Iris pigment epithelial cell (primary cell): Measurements from ENCODE around the gene ACSM2A.
"Not testable (repeated sequence)": the region's sequence is repeated elsewhere in the genome, so short reads cannot be mapped to it uniquely, and the experiment has no call there.

Experiments used
- DNase-seq: peaks from one replicate; pipeline ENCODE4 v3.0.0-alpha.2; 2011; ENCODE audit warnings: low read depth

Gene ACSM2A

DNA sequence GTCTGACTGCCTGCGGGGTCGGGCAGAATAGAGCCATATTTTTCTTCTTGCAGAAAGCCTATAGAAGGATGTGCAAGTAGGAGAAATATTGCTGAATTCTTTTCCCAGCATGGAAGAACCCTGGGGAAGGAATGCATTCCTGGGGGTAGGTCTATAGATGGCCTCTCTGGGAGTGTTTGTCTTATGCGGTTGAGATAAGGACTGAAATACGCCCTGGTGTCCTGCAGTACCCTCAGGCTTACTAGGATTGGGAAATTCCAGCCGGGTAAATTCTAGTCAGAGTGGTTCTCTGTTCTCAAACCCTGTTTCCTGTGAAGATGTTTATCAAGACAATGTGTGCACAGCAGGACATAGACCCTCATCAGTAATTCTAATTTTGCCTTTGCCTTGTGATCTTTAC is 2.3 kb downstream of the ACSM2A start:
- DNase-seq, result not testable (repeated sequence)

DNA sequence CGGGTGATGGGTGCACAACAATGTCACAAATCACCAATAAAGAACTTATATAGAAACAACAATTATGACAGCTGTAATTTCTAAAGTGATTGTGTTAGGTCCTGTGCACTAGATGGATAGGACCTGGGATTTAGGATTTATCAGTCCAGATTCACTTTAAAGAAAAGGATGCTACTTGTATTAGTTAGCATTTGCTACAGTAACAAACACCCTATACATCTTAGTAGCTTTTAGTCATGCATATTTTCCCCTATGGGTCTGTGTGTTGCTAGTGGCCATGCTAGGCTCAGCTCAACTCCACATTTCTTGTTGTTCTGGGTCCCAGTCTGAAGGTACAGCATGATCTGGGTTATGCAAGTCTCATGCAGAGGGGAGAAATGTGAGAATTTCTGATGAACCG is 7.9 kb downstream of the ACSM2A start:
- DNase-seq, result not testable (repeated sequence)

DNA sequence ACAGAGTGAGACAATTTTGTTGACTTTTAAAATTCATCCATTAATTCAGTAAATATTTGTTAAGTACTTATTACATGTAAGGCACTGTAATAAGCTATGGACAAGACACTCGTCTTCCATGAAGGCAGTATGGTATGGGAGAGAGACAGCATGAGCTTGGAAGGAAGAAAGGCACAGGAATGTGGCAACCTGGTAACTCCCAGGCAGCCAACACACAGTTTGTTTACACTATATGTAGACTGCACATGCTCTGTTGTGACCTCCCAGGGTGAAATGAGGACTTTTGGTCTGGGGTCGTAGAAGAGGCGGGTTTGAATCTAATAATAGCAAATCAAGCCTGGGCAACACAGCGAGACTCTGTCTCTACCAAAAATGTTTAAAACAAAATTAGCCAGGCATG is 9.0 kb downstream of the ACSM2A start:
- DNase-seq, result not testable (repeated sequence)

DNA sequence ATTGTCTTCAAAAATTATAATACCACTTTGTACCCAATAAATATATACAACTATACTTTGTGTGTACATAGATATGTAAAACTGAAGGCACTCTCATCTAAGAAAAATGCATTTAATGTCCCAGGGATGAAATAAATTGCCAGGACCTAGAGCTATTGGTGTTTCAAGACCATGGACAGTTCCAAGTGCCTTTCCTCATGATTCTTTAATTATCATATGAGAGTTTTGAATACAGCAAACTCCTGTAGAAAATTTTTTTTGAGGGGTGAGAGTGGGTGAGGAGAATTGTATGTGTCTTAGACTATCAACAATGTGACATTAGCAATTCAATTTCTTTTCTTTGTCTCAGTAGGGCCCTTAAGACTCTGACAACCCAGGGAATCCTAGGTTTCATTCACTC is 17.6 kb downstream of the ACSM2A start:
- not testable (repeated sequence) for DNase-seq

DNA sequence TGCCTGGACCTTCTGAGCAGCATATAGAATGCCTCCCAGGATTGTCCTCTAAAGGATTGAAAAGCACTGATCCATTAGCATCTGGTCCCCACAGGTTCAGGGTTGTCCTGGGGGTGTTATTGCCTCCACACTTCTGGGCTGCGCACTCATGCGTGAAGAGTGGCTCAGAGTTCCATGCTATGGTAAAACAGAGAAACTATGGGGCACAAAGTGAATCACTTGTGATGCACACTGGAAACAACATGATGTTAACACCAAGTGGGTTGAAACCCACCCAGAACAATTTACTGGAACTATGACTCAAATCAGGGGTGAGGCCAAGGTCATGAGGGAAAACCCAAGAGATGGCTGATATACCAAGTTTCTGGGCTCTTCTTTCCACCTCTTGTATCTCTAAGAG is 18.6 kb downstream of the ACSM2A start:
- DNase-seq, result not testable (repeated sequence)

DNA sequence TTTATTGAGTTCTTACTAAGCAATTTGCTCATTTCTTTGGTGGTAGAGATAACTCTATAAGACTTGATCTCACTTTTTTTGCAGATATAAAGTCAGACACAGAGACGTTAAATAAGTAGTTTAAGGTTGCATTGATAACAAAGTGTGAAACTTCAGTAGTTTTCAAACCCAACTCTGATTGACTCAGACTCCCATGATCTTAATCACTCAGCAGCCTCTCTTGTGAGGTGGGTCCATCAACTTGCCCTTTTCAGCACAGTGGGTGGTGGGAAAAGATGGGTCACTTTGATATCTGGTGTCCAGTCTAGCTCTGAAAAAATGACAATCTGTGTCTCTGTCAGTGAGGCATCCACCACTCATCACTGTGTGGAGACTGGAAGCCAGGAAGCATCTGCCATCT is 19.4 kb downstream of the ACSM2A start:
- DNase-seq, result not testable (repeated sequence)

DNA sequence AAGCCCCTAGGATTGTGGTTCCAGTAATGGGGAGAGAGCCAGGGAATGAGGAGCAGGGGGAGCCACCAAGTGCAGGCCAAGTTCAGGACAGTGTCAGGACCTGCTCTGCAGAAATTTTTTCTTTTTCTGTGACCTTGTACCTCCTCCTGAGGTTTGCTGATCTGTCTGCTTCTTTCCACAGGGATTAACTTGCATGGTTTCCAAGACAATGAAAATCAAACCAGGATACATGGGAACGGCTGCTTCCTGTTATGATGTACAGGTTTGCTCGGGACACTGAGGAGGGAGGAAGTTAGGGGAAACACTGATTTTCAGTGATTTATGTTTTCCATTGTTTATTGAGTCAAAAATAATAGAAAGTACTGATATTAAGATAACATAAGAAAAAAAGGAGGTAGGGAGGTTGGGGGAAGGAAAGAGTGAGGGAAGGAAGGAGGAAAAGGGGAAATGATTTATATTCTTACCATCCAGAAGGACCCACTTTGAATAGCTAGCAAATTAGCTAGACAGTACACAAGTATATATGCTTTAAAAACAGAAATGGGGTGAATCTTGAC is 25.9 kb downstream of the ACSM2A start:
- DNase-seq, result not testable (repeated sequence)

DNA sequence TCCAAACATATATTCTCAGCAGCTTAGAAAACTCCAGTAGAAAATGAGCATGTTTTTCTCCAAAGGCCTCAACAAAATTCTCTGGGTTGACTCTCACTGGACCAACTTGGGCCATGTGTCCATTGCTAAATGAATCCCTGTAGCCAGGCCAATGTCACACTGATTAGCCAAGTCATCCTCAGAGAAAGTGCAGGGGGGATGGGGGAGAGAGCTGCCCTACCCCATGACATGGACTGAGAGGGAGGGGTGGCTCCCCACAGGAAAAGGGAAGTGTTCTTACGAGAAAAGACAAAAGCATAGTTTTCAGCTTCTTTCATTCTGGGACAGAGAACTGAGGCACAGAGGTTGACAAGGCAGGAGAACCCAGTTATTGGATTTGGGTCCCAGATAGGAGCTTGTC is 32.7 kb downstream of the ACSM2A start:
- DNase-seq, result not testable (repeated sequence)

DNA sequence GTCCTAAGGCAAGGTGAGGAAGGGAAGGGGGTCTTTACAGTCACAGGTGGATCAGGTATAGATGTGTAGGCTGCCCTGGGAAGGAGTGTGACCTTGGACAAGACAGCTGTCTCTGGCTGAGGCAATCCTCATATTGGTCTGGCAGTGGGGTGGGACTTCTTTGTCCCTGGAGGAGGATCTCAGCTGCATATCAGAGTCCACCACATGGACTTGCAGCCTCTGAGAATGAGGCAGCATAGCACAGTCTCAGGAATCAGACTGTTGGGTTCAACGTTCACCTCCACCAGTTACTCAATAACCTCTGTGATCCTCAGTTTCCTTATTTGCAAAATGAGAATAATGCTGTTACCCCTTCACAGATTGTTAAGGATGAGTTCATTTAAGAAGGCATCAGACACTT is 33.4 kb downstream of the ACSM2A start:
- no peak for DNase-seq

DNA sequence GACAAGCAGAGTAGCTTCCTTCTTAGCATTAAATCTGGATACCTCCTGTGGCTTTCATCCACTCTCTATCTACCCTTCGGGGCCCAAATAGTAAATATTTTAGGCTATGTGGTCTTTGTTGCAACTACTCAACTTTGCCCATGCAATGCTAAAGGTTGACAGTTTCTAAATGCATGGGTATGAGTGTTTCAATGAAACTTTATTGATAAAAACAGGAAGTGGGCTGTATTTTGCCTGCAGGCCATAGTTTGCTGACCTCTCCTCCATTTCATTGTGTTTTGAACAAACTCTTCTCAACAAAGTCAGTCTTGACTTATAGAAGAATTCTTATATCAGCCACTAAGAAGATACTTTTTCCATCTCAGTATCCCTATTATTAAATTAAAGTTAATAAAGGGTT is 34.1 kb downstream of the ACSM2A start:
- DNase-seq, result no peak

DNA sequence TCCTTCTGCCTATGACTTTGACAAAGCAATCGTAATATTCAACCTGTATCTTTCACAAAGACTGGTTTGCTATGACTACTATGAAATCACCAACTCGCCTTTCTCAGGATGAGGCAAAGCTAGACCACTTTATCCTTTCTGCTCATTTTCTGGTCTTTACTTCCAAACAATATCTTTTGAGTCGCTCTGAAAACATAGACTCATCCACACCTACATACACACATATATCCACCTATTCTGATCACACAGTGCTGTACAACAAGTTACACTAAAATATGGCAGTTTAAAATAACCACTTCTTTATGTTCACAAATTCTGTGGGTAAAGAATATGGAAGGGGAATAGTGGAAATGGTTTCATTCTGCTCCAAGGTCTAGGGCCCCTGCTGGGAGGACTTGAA is 39.7 kb downstream of the ACSM2A start:
- not testable (repeated sequence) for DNase-seq

DNA sequence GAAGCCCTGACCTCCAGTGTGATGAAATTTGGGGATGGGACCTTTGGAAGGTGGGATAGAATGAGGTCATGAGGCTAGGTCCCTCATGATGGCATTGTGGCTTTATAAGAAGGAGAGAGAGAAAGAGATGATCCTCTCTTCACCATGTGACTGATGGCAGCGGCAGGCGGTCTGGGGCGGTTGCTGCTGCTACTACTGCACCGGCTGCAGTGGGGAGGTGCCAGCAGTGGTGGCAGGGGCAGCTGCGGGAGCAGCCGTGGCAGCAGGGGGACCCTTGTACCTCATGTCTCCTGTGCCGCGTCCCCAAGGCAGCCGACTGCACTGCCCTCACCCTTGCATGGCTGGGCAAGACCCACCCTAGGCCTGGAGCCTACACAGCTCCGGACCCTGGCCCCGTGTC is 40.1 kb downstream of the ACSM2A start:
- not testable (repeated sequence) for DNase-seq

DNA sequence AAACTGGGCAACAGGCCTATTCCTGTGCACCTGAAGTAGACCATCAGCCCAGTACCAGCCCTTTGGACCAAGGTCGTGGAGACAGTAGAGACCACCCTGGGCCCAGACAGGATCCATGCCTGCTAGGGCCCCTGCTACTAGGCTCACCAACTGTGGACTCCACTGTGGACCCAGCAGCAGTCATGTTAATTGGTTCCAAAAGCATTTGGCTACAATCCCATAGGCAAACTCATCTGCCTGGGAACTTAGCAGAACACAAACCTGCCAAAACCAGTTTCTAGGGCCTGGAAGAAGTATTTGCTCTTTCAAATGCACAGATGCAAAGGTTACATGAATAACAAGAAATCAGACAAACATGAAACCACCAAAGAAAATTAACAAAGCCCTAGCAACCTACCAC is 53.1 kb downstream of the ACSM2A start:
- no peak for DNase-seq

DNA sequence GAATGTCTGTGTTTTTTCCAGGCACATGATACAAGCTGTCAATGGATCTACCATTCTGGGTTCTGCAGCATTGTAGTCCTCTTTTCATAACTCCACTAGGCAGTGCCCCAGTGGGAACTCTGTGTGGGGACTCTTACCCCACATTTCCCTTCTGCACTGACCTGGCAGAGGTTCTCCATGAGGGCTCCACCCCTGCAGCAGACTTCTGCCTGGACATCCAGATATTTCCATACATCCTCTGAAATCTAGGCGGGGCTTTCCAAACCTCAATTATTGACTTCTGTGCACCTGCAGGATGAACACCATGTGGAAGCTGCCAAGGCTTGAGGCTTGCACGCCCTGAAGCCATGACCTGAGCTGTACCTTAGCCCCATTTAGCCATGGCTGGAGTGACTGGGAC is 56.0 kb downstream of the ACSM2A start:
- DNase-seq, result no peak

DNA sequence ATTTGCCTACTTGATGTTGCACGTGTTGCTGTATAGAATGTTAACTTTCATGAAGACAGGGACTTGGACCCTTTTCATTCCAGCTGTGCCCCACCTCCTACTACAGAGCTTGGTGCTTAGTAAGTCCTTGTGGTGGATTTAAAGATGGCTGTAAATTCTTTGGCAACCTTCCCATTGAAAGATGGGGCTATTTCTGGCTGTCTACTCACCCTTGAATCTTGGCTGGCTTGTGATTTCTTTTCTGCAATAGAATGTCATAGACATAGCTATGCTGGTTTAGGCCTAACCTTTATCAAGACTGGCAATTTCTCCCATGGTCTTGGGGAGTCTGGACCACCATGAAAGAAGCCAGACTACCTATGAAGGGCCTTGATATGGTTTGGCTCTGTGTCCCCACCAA is 59.0 kb downstream of the ACSM2A start:
- DNase-seq, result no peak

DNA sequence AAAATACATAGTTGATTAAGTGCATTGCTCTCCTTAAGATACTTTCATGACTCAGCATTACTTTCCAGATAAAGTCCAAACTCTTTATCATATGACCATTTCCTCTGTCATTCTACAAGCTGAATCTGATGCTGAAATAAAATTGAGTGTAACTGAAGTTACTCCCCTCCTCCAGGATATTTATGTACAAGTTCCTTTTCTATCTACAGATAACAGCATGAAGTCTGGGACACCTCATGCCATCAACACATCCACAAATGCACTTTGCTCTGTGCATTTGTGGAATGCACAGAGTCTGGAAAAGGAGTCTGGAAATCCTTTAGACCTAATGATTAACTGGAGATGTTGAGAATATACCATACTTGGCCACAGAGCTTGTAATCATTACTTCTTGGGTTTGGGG is 64.4 kb downstream of the ACSM2A start:
- no peak for DNase-seq

DNA sequence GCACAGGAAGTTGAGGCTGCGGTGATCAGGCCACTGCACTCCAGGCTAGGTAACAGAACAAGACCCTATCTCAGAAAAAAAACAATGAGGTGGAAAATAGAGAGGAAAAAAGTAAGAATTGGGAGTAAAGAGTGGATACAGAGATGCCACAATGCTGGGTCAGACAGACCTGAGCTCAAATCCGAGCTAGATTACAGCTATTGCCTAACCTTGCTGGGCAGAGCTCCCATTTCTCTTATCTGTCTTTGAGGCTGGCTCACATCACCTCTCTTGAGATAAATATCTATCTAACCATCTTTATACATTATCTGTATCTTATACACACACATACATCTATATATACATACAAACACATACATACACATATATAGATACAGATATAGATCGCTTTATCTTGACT is 65.8 kb downstream of the ACSM2A start:
- DNase-seq, result no peak

DNA sequence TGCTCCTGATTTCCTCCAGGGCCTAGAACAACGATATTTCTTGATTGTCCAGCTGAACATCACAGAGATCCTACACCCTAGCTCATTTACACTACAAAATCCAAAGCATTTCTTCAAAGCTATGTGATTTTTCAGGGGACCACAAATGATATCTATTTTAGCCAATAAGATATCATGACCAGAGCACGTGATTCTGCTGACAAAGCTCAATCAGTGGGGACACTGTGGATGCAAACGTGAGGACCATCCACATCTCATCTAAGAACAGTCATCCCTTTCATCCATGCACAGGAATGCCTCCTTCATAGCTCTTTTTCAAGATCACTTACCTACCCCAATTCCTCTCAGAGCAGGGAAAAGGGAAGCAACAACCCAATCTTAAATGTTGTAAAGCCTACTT is 67.9 kb downstream of the ACSM2A start:
- no peak for DNase-seq

DNA sequence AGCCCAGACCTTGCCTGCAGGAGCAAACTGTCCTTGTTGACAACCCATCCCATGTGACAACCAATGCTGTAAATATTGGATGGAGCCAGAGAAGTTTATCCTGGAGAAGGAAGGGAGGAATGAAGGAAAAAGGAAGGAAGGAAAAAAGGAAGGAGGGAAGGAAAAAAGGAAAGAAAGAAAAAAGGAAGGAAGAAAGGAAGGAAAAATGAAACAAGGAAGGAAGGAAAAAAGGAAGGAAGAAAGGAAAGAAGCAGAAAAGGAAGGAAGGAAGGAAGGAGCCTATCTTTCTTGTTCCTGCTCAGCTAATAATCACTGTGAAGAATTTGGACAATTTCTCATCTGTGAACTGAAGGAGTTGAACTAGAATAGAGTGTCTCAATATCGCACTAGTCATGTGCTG is 68.8 kb downstream of the ACSM2A start:
- DNase-seq, result no peak

DNA sequence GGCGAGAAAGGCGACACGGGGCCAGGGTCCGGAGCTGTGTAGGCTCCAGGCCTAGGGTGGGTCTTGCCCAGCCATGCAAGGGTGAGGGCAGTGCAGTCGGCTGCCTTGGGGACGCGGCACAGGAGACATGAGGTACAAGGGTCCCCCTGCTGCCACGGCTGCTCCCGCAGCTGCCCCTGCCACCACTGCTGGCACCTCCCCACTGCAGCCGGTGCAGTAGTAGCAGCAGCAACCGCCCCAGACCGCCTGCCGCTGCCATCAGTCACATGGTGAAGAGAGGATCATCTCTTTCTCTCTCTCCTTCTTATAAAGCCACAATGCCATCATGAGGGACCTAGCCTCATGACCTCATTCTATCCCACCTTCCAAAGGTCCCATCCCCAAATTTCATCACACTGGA is 80.5 kb downstream of the ACSM2A start:
- DNase-seq, result not testable (repeated sequence)

DNA sequence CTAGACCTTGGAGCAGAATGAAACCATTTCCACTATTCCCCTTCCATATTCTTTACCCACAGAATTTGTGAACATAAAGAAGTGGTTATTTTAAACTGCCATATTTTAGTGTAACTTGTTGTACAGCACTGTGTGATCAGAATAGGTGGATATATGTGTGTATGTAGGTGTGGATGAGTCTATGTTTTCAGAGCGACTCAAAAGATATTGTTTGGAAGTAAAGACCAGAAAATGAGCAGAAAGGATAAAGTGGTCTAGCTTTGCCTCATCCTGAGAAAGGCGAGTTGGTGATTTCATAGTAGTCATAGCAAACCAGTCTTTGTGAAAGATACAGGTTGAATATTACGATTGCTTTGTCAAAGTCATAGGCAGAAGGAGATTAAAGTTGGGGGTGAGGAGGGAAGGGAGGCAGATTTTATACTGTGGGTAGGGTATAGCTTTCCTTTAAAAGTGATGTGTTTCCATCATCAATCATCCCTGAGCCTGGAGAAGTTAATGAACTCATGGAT is 81.0 kb downstream of the ACSM2A start:
- DNase-seq, result not testable (repeated sequence)

DNA sequence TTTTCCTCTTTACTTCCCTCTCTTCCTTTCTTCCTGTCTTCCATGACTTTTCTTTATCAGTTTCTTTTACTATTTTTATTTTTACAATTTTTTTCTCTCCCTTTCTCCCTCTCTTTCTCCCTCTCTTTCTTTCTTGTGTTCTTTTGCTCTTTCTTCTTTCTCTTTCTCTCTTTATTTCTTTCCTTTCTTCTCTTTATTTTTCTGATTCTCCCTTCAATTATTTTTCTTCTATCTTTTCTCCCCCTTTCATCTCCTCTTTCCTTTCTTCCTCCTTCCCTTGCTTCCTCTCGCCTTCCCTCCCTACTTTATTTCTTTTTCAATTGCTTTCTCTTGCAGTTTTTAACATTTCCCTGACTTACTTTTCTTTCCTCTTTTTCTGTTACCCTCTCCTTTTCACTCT is 85.3 kb downstream of the ACSM2A start:
- DNase-seq, result not testable (repeated sequence)
